Epidermal melanocyte (primary cell): ENCODE measurements around the gene ANKH.
"Not testable (repeated sequence)": the region's sequence is repeated elsewhere in the genome, so short reads cannot be mapped to it uniquely, and the experiment has no call there.

Source experiments
- DNase-seq: peaks from one replicate; pipeline ENCODE4 v3.0.0; 2011; ENCODE audit warnings: low spot score; ENCODE audit not compliant: insufficient read length

The ANKH gene

GRCh38 chr5:14830210-14831005 lies 41.2 kb downstream of the ANKH start:
- DNase-seq: no peak

GRCh38 chr5:14829396-14829795 lies 42.2 kb downstream of the ANKH start:
- DNase-seq: no peak

- no peak for DNase-seq
Measured at GRCh38 chr5:14826714-14827113, 44.9 kb downstream of the ANKH start.

GRCh38 chr5:14825977-14826376 lies 45.6 kb downstream of the ANKH start:
- DNase-seq: no peak

- no peak for DNase-seq
Measured at GRCh38 chr5:14824499-14824898, 47.1 kb downstream of the ANKH start.

GRCh38 chr5:14821100-14821845 lies 50.3 kb downstream of the ANKH start:
- DNase-seq: no peak

GRCh38 chr5:14818931-14819790 lies 52.4 kb downstream of the ANKH start:
- DNase-seq: no peak

GRCh38 chr5:14817762-14818136 lies 53.8 kb downstream of the ANKH start:
- not testable (repeated sequence) for DNase-seq

- no peak for DNase-seq
Measured at GRCh38 chr5:14816999-14817761, 54.4 kb downstream of the ANKH start.

- no peak for DNase-seq
Measured at GRCh38 chr5:14816374-14816998, 55.1 kb downstream of the ANKH start.

GRCh38 chr5:14813747-14814146 lies 57.8 kb downstream of the ANKH start:
- no peak for DNase-seq

GRCh38 chr5:14812166-14812565 lies 59.4 kb downstream of the ANKH start:
- DNase-seq: no peak

- DNase-seq: no peak
Measured at GRCh38 chr5:14810928-14811572, 60.5 kb downstream of the ANKH start.

- no peak for DNase-seq
Measured at GRCh38 chr5:14810282-14810681, 61.3 kb downstream of the ANKH start.

GRCh38 chr5:14809369-14810155 lies 62.0 kb downstream of the ANKH start:
- peak; percentile 44 for DNase-seq

GRCh38 chr5:14807471-14807870 lies 64.1 kb downstream of the ANKH start:
- no peak for DNase-seq

GRCh38 chr5:14806456-14806855 lies 65.1 kb downstream of the ANKH start:
- DNase-seq: peak; percentile 45

GRCh38 chr5:14802541-14802940 lies 69.0 kb downstream of the ANKH start:
- DNase-seq: no peak

- no peak for DNase-seq
Measured at GRCh38 chr5:14801792-14802191, 69.8 kb downstream of the ANKH start.
